ENCODE results near the gene UNC5B. TPM values are rescaled to one million over a fixed set of nuclear protein-coding genes. Genes with fewer than 3 reads are reported as not detected.

Gene UNC5B
- total RNA-seq, 1 experiment from 2014 or later = 22.0 TPM

- ATAC-seq = no peak
- TF ChIP-seq JUND (IDR thresholded peaks at IDR 0.05) = no peak
- TF ChIP-seq POLR2AphosphoS5 (IDR thresholded peaks at IDR 0.05; ENCODE audit: low read depth, low read length) = no peak
- TF ChIP-seq RAD21 (IDR thresholded peaks at IDR 0.05; ENCODE audit: low read depth) = no peak
- TF ChIP-seq, protein P1, sequence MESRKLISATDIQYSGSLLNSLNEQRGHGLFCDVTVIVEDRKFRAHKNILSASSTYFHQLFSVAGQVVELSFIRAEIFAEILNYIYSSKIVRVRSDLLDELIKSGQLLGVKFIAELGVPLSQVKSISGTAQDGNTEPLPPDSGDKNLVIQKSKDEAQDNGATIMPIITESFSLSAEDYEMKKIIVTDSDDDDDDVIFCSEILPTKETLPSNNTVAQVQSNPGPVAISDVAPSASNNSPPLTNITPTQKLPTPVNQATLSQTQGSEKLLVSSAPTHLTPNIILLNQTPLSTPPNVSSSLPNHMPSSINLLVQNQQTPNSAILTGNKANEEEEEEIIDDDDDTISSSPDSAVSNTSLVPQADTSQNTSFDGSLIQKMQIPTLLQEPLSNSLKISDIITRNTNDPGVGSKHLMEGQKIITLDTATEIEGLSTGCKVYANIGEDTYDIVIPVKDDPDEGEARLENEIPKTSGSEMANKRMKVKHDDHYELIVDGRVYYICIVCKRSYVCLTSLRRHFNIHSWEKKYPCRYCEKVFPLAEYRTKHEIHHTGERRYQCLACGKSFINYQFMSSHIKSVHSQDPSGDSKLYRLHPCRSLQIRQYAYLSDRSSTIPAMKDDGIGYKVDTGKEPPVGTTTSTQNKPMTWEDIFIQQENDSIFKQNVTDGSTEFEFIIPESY (IDR thresholded peaks at IDR 0.05; ENCODE audit: extremely low read depth, insufficient replicate concordance, low read length) = no peak
- no peak for TF ChIP-seq EZH2 (IDR thresholded peaks at IDR 0.05)
- no peak for TF ChIP-seq YY1 (IDR thresholded peaks at IDR 0.05; ENCODE audit: extremely low read depth, insufficient replicate concordance, low read depth, low read length)
- no peak for TF ChIP-seq REST (IDR thresholded peaks at IDR 0.05; ENCODE audit: low read depth)
- TF ChIP-seq, protein P2, sequence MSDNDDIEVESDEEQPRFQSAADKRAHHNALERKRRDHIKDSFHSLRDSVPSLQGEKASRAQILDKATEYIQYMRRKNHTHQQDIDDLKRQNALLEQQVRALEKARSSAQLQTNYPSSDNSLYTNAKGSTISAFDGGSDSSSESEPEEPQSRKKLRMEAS (IDR thresholded peaks at IDR 0.05) = no peak
- no peak for TF ChIP-seq SRF (IDR thresholded peaks at IDR 0.05; ENCODE audit: low read depth)
- TF ChIP-seq POLR2A (IDR thresholded peaks at IDR 0.05; ENCODE audit: borderline replicate concordance, extremely low read depth, insufficient read depth, insufficient read length) = no peak
- no peak for TF ChIP-seq EGR1 (IDR thresholded peaks at IDR 0.05; ENCODE audit: low read depth)
- TF ChIP-seq CEBPB (IDR thresholded peaks at IDR 0.05; ENCODE audit: low read depth) = no peak
- TF ChIP-seq SIN3A (IDR thresholded peaks at IDR 0.05; ENCODE audit: low read depth) = no peak
- POLR2A ChIA-PET = no interaction called here
Observed at GRCh38 chr10:71307469-71308085, 95.2 kb downstream of the UNC5B start.

More at GRCh38 chr10:71307469-71308085, 95.2 kb downstream of the UNC5B start:
- BruUV-seq (replicated peaks) = no TSS peak
- H3K79me2 ChIP-seq (ENCODE audit: insufficient read depth, low read length) = no peaks in the 10 kb centered on the region
- CTCF ChIA-PET = interaction anchor here (0.8 to 1.3 kb wide), 3 partner anchors 11 to 405 kb away, joined by 3 to 4 read pairs (median 3); partner anchors contain the start of gene SLC29A3
- no peak overlapping the region for H3K4me3 ChIP-seq (replicated peaks in 1 of 2; ENCODE audit: low read depth in 1 of 2, low read length in 2 of 2)
- no peak overlapping the region for H3K9ac ChIP-seq (ENCODE audit: low read length)
- H3K27me3 ChIP-seq (ENCODE audit: insufficient read depth, low read length) = no peaks in the 10 kb centered on the region
- no peaks in the 10 kb centered on the region for H3K9me3 ChIP-seq (ENCODE audit: control insufficient read depth in 1 of 2, insufficient read depth in 1 of 2, low read depth in 1 of 2, low read length in 2 of 2)
- no peaks in the 10 kb centered on the region for H3K9me2 ChIP-seq (ENCODE audit: insufficient read depth)
- H3K4me2 ChIP-seq (ENCODE audit: low read length) = no peak overlapping the region
- H3K36me3 ChIP-seq (ENCODE audit: control insufficient read depth in 1 of 2, insufficient read depth in 2 of 2, low read length in 2 of 2) = no peaks in the 10 kb centered on the region
- RAD21 ChIA-PET (ENCODE audit: low non-redundant PET in 1 of 2, low total read pairs in 2 of 2, uncharacterized antibody in 2 of 2, unreplicated experiment in 2 of 2) = no interaction called here
- no peak overlapping the region for H3K27ac ChIP-seq (ENCODE audit: low read depth, low read length)
- no peak for DNase-seq (ENCODE audit: low read depth, low spot score)
- H2AFZ ChIP-seq (ENCODE audit: low read depth, low read length, poor library complexity, severe bottlenecking) = no peak overlapping the region
- no peaks in the 10 kb centered on the region for H4K20me1 ChIP-seq (ENCODE audit: insufficient read depth)
- intact Hi-C loops (cut with micrococcal nuclease) = no loop called here
- H3K4me1 ChIP-seq (ENCODE audit: control insufficient read depth in 1 of 2, insufficient read depth in 2 of 2, low read length in 2 of 2) = peaks cover 0 to 8% of the 10 kb centered on the region in 2 experiments; a peak in 2 of 4 replicates

Measured in HCT116 (cell line).